ENCODE results near the gene CRB2. TPM values are rescaled to one million over a fixed set of nuclear protein-coding genes. Genes with fewer than 3 reads are reported as not detected.

The CRB2 gene
- total RNA-seq: under 1 TPM in 1 of 4 donors, not detected in 3; 0.05 TPM
- under 1 TPM in 2 of 3 donors, not detected in 1; 0.01 to 0.03 TPM for polyA plus RNA-seq
- long read RNA-seq, donor 1: 0 reads
- long read RNA-seq, donor 2, partial matches to known transcripts: 0 of 1 reads
- long read RNA-seq, donor 2, other reads (novel, unspliced or antisense): 1 of 1 reads

DNA sequence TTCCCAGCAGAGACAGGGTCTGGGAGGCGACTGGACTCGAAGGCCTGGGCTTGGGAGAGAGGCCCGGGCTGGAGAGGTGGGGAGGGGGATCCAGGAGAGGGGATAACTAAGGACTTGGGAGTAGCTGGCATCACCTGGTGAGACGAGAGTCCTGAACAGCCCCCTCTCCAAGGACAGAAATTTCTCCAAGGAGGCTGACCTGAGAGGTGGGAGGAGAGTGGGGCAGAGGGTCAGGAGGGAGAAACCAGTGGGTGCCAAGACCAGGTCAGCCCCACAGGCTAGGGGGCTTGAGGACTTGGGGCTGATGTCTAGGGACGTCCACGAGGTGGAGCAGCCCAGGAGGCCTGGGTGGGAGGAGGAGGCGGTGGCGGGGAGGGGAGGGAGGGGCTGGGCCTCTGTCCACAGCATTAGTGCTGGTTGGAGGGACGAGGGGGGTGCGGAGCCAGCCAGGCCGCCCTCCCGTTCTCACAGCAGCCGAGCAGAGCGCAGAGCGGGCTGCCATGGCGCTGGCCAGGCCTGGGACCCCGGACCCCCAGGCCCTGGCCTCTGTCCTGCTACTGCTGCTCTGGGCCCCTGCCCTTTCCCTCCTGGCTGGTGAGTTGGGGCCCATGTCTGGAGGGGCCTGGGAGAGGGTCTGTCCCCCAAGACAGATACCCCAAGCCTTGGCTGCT lies at the start of gene CRB2:
CRB2 (plus strand) TSS at position 437 of the 671 bp plus-strand sequence; CDS start at position 501, 64 bp downstream.
- Histone ChIP-seq H3K4me3 (no peak within 1 kb of the TSS), H3K27ac (no peak within 1 kb of the TSS), H3K9me3 (no peaks in the 10 kb centered on the region), H3K27me3 (ENCODE audit: insufficient read depth in 3 of 3, low read length in 2 of 3) (peaks cover 0 to 3% (median 0%) of the 10 kb centered on the region in 3 donors), H3K36me3 (ENCODE audit: insufficient read depth in 1 of 2, low read depth in 1 of 2) (no peaks in the 10 kb centered on the region), H3K4me1 (no peaks in the 10 kb centered on the region)
- intact Hi-C loops (cut with DNase I): no loop called here
- ATAC-seq (no peak), DNase-seq (no peak)
- TF ChIP-seq, protein P1, sequence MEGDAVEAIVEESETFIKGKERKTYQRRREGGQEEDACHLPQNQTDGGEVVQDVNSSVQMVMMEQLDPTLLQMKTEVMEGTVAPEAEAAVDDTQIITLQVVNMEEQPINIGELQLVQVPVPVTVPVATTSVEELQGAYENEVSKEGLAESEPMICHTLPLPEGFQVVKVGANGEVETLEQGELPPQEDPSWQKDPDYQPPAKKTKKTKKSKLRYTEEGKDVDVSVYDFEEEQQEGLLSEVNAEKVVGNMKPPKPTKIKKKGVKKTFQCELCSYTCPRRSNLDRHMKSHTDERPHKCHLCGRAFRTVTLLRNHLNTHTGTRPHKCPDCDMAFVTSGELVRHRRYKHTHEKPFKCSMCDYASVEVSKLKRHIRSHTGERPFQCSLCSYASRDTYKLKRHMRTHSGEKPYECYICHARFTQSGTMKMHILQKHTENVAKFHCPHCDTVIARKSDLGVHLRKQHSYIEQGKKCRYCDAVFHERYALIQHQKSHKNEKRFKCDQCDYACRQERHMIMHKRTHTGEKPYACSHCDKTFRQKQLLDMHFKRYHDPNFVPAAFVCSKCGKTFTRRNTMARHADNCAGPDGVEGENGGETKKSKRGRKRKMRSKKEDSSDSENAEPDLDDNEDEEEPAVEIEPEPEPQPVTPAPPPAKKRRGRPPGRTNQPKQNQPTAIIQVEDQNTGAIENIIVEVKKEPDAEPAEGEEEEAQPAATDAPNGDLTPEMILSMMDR (IDR thresholded peaks at IDR 0.05): no peak
- WGBS, 3 donors: 46 to 59% (median 57%) methylated on average over 14 to 17 of the region's 17 CpGs

DNA sequence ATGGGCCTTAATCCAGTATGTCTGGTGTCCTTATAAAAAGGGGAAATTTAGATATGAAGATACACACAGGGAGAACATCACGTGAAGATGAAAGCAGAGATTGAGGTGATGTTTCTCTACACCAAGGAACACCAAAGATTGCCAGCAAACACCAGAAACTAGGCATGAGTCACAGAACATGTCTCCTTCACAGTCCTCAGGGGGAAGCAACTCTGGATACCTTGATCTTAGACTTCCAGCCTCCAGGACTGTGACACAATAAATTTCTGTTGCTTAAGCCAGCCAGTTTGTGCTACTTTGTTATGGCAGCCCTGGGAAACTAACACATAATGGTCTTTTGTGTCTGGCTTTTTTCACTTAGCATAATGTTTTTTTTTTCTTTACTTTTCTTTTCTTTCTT lies 46.4 kb upstream of the CRB2 start:
- intact Hi-C loops (cut with DNase I): no loop called here
- peak in 1 of 4 donors; percentile 30 for ATAC-seq
- TF ChIP-seq, protein P1 (IDR thresholded peaks at IDR 0.05): no peak
- Histone ChIP-seq H3K9me3 (no peaks in the 10 kb centered on the region), H3K27ac (peak overlapping the region; percentile 30), H3K27me3 (ENCODE audit: insufficient read depth in 3 of 3, low read length in 2 of 3) (no peaks in the 10 kb centered on the region), H3K36me3 (ENCODE audit: insufficient read depth in 1 of 2, low read depth in 1 of 2) (no peaks in the 10 kb centered on the region), H3K4me1 (peaks cover 27% of the 10 kb centered on the region), H3K4me3 (no peak overlapping the region)
- WGBS, 3 donors: 51 to 83% (median 72%) methylated on average over 1 of the region's 1 CpG
- DNase-seq: no peak

DNA sequence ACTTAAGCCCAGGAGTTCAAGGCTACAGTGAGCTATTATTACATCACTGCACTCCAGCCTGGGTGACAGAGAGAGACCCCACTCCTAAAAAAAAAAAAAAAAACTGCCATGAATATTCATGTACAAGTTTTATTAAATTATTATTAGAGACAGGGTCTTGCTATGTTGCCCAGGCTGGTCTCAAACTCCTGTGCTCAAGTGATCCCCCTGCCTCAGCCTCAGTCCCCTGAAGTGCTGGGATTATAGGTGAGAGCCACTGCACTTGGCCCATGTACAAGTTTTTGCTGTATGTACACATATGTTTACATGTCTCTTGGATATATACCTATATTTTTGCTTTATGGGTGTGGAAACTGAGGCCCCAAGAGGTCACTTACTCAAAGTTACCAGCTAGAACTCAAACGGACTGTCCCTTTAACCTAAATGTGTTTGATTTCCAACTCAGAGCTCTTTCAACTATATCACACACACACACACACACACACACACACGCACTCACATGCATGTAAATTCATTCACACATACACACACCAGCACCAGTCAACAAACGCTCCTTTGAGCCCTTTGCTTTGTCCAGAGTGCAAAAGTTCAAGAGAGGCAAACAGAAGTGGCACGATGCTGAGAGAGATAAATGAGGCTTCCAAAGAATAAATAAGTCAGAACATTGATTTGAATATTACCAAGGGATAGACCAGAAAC lies 45.3 kb upstream of the CRB2 start:
- DNase-seq: no peak
- ATAC-seq: no peak
- WGBS, 3 donors: 42 to 54% (median 46%) methylated on average over 4 of the region's 4 CpGs
- Histone ChIP-seq H3K4me3 (peak overlapping the region; percentile 38), H3K36me3 (ENCODE audit: insufficient read depth in 1 of 2, low read depth in 1 of 2) (no peaks in the 10 kb centered on the region), H3K27ac (peak overlapping the region; percentile 65), H3K4me1 (peaks cover 23% of the 10 kb centered on the region), H3K9me3 (no peaks in the 10 kb centered on the region), H3K27me3 (ENCODE audit: insufficient read depth in 3 of 3, low read length in 2 of 3) (no peaks in the 10 kb centered on the region)
- intact Hi-C loops (cut with DNase I): no loop called here
- TF ChIP-seq, protein P1 (IDR thresholded peaks at IDR 0.05): no peak

DNA sequence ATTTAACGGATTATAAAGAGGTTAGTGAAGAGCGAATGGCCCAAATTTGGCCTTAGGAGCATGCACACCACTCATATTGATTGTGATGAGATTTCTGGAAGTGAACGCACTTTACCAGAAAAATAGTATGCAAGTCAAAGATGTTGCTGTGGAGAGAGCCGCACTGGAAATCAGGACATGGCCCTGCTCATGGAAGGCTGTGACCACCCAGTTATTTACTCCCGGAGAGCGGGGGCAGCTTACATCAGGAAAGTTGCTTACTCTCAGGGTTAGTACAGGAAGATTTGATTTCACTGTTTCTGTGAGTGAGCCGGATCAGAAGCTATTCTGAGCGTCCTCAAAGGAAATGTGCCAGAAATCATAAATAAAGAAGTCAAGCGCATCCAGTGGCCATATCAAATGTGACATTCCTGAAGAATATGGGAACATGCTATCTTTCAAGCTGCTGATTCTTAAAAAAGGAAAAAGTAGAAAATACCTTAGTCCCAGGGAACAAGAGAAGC lies 44.7 kb upstream of the CRB2 start:
- peak in 3 of 4 donors; percentile 82 to 91 (median 85) for ATAC-seq
- Histone ChIP-seq H3K27me3 (ENCODE audit: insufficient read depth in 3 of 3, low read length in 2 of 3) (no peaks in the 10 kb centered on the region), H3K36me3 (ENCODE audit: insufficient read depth in 1 of 2, low read depth in 1 of 2) (no peaks in the 10 kb centered on the region), H3K27ac (peak overlapping the region; percentile 65), H3K9me3 (no peaks in the 10 kb centered on the region), H3K4me1 (peaks cover 17% of the 10 kb centered on the region), H3K4me3 (peak overlapping the region; percentile 38)
- TF ChIP-seq, protein P1 (IDR thresholded peaks at IDR 0.05): no peak
- 18 to 34% (median 22%) methylated on average over 9 of the region's 9 CpGs for WGBS, 3 donors
- DNase-seq: no peak
- intact Hi-C loops (cut with DNase I): no loop called here

Measured in psoas muscle (tissue), 8 donors.